GM23248 (cell line): ENCODE measurements around the gene FASTKD2. TPM values are rescaled to one million over a fixed set of nuclear protein-coding genes. Genes with fewer than 3 reads are reported as not detected.

Experiments
- DNase-seq: peaks from one replicate; pipeline ENCODE4 v3.0.0-alpha.2; 2015
- H2AFZ ChIP-seq: fragments of 200-600 bp; sonication (generic); 2 replicates; pipeline ENCODE4 v1.6.1; 2016; ENCODE audit warnings: antibody characterized with exemption
- H3F3A ChIP-seq: fragments of 200-600 bp; sonication (generic); 2 replicates; pipeline ENCODE4 v1.6.1; 2016; ENCODE audit warnings: mild to moderate bottlenecking, antibody characterized with exemption, mixed run types; ENCODE audit not compliant: insufficient read depth
- H3K27ac ChIP-seq: fragments of 200-600 bp; sonication (generic); 2 replicates; pipeline ENCODE4 v1.5.1; 2016; ENCODE audit warnings: mild to moderate bottlenecking
- H3K27me3 ChIP-seq: fragments of 200-600 bp; sonication (generic); replicated peaks from 2 replicates; pipeline ENCODE4 v1.6.1; 2016; ENCODE audit warnings: mild to moderate bottlenecking; ENCODE audit not compliant: insufficient read depth
- H3K36me3 ChIP-seq: fragments of 200-600 bp; sonication (generic); 2 replicates; pipeline ENCODE4 v1.6.1; 2016; ENCODE audit warnings: low read depth, mild to moderate bottlenecking
- H3K4me1 ChIP-seq: fragments of 200-600 bp; sonication (generic); 2 replicates; pipeline ENCODE4 v1.6.1; 2016; ENCODE audit warnings: mild to moderate bottlenecking; ENCODE audit not compliant: insufficient read depth
- H3K4me2 ChIP-seq: fragments of 200-600 bp; sonication (generic); one replicate; pipeline ENCODE4 v1.6.1; 2016; ENCODE audit warnings: mild to moderate bottlenecking; ENCODE audit not compliant: unreplicated experiment
- H3K4me3 ChIP-seq: fragments of 200-600 bp; sonication (generic); 2 replicates; pipeline ENCODE4 v1.5.1; 2016; ENCODE audit warnings: mild to moderate bottlenecking
- H3K79me2 ChIP-seq: fragments of 200-600 bp; sonication (generic); 2 replicates; pipeline ENCODE4 v1.6.1; 2016; ENCODE audit warnings: mild to moderate bottlenecking; ENCODE audit not compliant: insufficient read depth
- H3K9ac ChIP-seq: fragments of 200-600 bp; sonication (generic); 2 replicates; pipeline ENCODE4 v1.6.1; 2016; ENCODE audit warnings: mild to moderate bottlenecking
- H3K9me2 ChIP-seq: fragments of 200-600 bp; sonication (generic); 2 replicates; pipeline ENCODE4 v1.6.1; 2016; ENCODE audit warnings: mixed run types, mild to moderate bottlenecking, moderate library complexity; ENCODE audit not compliant: insufficient read depth
- H3K9me3 ChIP-seq: fragments of 200-600 bp; sonication (generic); one replicate; pipeline ENCODE4 v1.6.1; 2017; ENCODE audit warnings: low read depth
- H4K20me1 ChIP-seq: fragments of 200-600 bp; sonication (generic); 2 replicates; pipeline ENCODE4 v1.6.0; 2016; ENCODE audit not compliant: insufficient read depth
- EZH2 ChIP-seq: fragments of 200-600 bp; sonication (generic); IDR thresholded peaks from 2 replicates; pipeline ENCODE4 v1.6.1; 2018; ENCODE audit warnings: antibody characterized with exemption, mild to moderate bottlenecking; ENCODE audit not compliant: insufficient read depth, poor library complexity, severe bottlenecking
- EZH2phosphoT487 ChIP-seq: fragments of 200-600 bp; sonication (generic); IDR thresholded peaks from 2 replicates; pipeline ENCODE4 v1.6.1; 2018; ENCODE audit warnings: antibody characterized with exemption, moderate library complexity, mild to moderate bottlenecking, low read depth; ENCODE audit not compliant: insufficient read depth
- WGBS, 2 experiments: methylation state at CpG; one replicate each; pipeline ENCODE4 v1.1.6; 2015 to 2017; ENCODE audit warnings: low lambda C conversion rate in 2 of 2, low coverage in 1 of 2; ENCODE audit errors: missing lambda C conversion rate in 2 of 2; 5-methylcytosine and 5-hydroxymethylcytosine counted together
- in situ Hi-C: fragments of 300-500 bp; cut with MboI; formaldehyde crosslinking; loops from 2 replicates; pipeline ENCODE4 v1.15.0; 2020
- polyA plus RNA-seq: library from polyadenylated mRNA; unstranded; fragments of >200 nt; fragmentation: Nextera tagmentation; extraction: Ambion mirVana; gene quantifications from 2 replicates; pipeline ENCODE4 v1.2.1, GENCODE V29; 2016
- total RNA-seq: library from RNA; depleted of rRNA; stranded (reverse); fragments of >200 nt; shearing (Covaris generic); gene quantifications from 2 replicates; pipeline ENCODE4 v1.2.3, GENCODE V29; 2014

The FASTKD2 gene
- total and polyA plus RNA-seq, 2 experiments from 2014 or later = 27.2 to 29.3 TPM

DNA sequence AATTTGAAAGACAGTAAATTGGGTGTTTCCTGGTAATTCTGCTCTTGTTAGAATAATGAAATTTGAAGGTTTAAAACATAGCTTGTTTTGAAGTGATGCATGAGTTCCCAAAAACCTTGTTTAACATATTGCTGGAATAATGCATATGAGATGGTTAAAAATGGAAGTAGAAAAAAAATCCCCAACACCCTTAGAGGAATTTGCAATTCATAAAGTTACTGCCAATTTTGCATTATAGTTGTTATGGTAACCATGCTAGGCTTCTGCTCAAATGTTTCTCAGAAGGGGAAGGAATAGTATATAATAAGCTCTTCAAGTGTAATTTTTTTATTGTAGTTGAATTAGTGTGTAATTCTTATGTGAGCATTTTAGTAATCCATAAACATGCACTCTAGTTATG, 49.1 kb downstream of the FASTKD2 start:
- Histone ChIP-seq H3K9me2 (no peaks in the 10 kb centered on the region), H3K79me2 (no peaks in the 10 kb centered on the region), H3K27me3 (no peaks in the 10 kb centered on the region), H3F3A (no peaks in the 10 kb centered on the region), H3K9ac (no peak overlapping the region), H3K27ac (no peak overlapping the region), H3K36me3 (no peaks in the 10 kb centered on the region), H3K4me3 (no peak overlapping the region), H3K9me3 (no peaks in the 10 kb centered on the region), H3K4me1 (no peaks in the 10 kb centered on the region), H2AFZ (no peak overlapping the region), H4K20me1 (no peaks in the 10 kb centered on the region), H3K4me2 (no peak overlapping the region)
- in situ Hi-C loops = no loop called here
- no peak for TF ChIP-seq EZH2phosphoT487
- no peak for TF ChIP-seq EZH2
- DNase-seq = no peak

DNA sequence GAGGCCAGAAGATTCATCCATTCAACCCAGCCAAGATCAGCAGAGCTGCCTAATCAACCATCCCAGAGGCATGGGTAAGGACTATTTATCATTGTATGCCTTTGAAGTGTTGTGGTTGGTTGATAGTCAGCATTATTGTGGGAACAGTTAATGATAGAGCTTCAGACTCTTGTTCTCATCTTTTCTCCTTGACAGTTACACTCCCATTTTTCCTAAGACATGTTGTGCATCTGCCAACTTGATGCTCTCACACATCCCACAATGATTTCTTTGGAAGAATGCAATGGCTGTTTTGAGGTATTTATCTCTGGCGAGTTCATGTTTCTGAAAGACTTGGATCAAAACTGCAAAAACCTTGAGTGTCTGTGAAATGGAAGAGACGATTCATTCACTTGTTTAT, 55.4 kb downstream of the FASTKD2 start:
- Histone ChIP-seq H3K79me2 (no peaks in the 10 kb centered on the region), H3K9ac (no peak overlapping the region), H3K4me2 (no peak overlapping the region), H3K9me3 (no peaks in the 10 kb centered on the region), H3K4me1 (no peaks in the 10 kb centered on the region), H2AFZ (no peak overlapping the region), H3K9me2 (no peaks in the 10 kb centered on the region), H3K27ac (no peak overlapping the region), H3K4me3 (no peak overlapping the region), H3K36me3 (no peaks in the 10 kb centered on the region), H3F3A (no peaks in the 10 kb centered on the region), H4K20me1 (no peaks in the 10 kb centered on the region), H3K27me3 (no peaks in the 10 kb centered on the region)
- TF ChIP-seq EZH2phosphoT487 = no peak
- no peak for TF ChIP-seq EZH2
- no peak for DNase-seq
- 25 to 28% methylated on average over 2 of the region's 2 CpGs for WGBS, 2 experiments
- in situ Hi-C loops = no loop called here

GRCh38 chr2:206823178-206823577, 57.8 kb downstream of the FASTKD2 start:
- Histone ChIP-seq H3F3A (no peaks in the 10 kb centered on the region), H3K4me3 (no peak overlapping the region), H2AFZ (no peak overlapping the region), H3K9ac (no peak overlapping the region), H3K36me3 (no peaks in the 10 kb centered on the region), H3K4me2 (no peak overlapping the region), H3K79me2 (no peaks in the 10 kb centered on the region), H3K27ac (no peak overlapping the region), H3K9me2 (no peaks in the 10 kb centered on the region), H3K4me1 (no peaks in the 10 kb centered on the region), H4K20me1 (no peaks in the 10 kb centered on the region), H3K9me3 (no peaks in the 10 kb centered on the region), H3K27me3 (no peaks in the 10 kb centered on the region)
- no peak for DNase-seq
- TF ChIP-seq EZH2phosphoT487 = no peak
- TF ChIP-seq EZH2 = no peak
- WGBS, 2 experiments = 80 to 84% methylated on average over 6 of the region's 6 CpGs
- in situ Hi-C loops = no loop called here

- no peaks in the 10 kb centered on the region for H3K27me3 ChIP-seq
- TF ChIP-seq EZH2 (no peak), EZH2phosphoT487 (no peak)
- no peaks in the 10 kb centered on the region for H3K9me2 ChIP-seq
- no peaks in the 10 kb centered on the region for H3K79me2 ChIP-seq
- no peaks in the 10 kb centered on the region for H3K36me3 ChIP-seq
- H3K4me1 ChIP-seq = no peaks in the 10 kb centered on the region
- no peak overlapping the region for H3K9ac ChIP-seq
- H4K20me1 ChIP-seq = no peaks in the 10 kb centered on the region
- H3K27ac ChIP-seq = no peak overlapping the region
- no peaks in the 10 kb centered on the region for H3F3A ChIP-seq
- H3K4me2 ChIP-seq = no peak overlapping the region
- H3K4me3 ChIP-seq = no peak overlapping the region
- H3K9me3 ChIP-seq = no peaks in the 10 kb centered on the region
- no peak for DNase-seq
- no peak overlapping the region for H2AFZ ChIP-seq
- in situ Hi-C loops = no loop called here
- WGBS, 2 experiments = 46 to 52% methylated on average over 1 of the region's 1 CpG
These were observed 58.7 kb downstream of the FASTKD2 start for GRCh38 chr2:206824087-206824618.

GRCh38 chr2:206824993-206825392, 59.6 kb downstream of the FASTKD2 start:
- Histone ChIP-seq H3K27ac (no peak overlapping the region), H3K36me3 (no peaks in the 10 kb centered on the region), H3K9me2 (no peaks in the 10 kb centered on the region), H3F3A (no peaks in the 10 kb centered on the region), H3K4me1 (no peaks in the 10 kb centered on the region), H3K9ac (no peak overlapping the region), H3K9me3 (no peaks in the 10 kb centered on the region), H2AFZ (no peak overlapping the region), H3K4me3 (no peak overlapping the region), H3K4me2 (no peak overlapping the region), H3K79me2 (no peaks in the 10 kb centered on the region), H4K20me1 (no peaks in the 10 kb centered on the region), H3K27me3 (no peaks in the 10 kb centered on the region)
- 79 to 84% methylated on average over 5 of the region's 5 CpGs for WGBS, 2 experiments
- TF ChIP-seq EZH2 (no peak), EZH2phosphoT487 (no peak)
- no peak for DNase-seq
- in situ Hi-C loops = no loop called here
